ENCODE data around the gene SPAG8. TPM values are rescaled to one million over a fixed set of nuclear protein-coding genes. Genes with fewer than 3 reads are reported as not detected.

Gene SPAG8
- total RNA-seq, 1 donor from 2014 or later = 4.0 TPM

DNA sequence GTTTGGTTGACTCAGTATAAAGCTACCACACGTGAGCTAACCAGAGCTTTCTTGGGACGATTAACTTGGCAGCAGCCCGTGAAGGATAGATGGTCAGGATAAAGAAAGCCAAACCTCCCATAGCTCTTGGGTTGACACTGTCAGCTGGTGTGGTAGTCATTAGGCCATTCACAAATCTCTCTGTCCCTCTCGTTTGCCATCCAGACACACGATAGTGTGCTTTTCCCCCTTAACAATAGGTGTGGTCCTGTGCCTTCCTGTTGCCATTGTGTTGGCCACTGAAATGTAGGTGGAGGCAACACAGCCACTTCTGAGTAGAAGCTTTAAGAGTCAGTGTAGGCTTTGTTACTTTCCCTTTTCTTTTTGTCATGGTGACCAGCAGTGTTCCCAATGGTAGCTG, 46.4 kb upstream of the SPAG8 start:
- H3K27ac Mint-ChIP-seq = no peak overlapping the region
- H3K27me3 Mint-ChIP-seq = peaks cover 14% of the 10 kb centered on the region
- TF ChIP-seq, protein P1, sequence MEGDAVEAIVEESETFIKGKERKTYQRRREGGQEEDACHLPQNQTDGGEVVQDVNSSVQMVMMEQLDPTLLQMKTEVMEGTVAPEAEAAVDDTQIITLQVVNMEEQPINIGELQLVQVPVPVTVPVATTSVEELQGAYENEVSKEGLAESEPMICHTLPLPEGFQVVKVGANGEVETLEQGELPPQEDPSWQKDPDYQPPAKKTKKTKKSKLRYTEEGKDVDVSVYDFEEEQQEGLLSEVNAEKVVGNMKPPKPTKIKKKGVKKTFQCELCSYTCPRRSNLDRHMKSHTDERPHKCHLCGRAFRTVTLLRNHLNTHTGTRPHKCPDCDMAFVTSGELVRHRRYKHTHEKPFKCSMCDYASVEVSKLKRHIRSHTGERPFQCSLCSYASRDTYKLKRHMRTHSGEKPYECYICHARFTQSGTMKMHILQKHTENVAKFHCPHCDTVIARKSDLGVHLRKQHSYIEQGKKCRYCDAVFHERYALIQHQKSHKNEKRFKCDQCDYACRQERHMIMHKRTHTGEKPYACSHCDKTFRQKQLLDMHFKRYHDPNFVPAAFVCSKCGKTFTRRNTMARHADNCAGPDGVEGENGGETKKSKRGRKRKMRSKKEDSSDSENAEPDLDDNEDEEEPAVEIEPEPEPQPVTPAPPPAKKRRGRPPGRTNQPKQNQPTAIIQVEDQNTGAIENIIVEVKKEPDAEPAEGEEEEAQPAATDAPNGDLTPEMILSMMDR (IDR thresholded peaks at IDR 0.05) = no peak
- H3K4me1 Mint-ChIP-seq = peaks cover 3% of the 10 kb centered on the region
- no peak overlapping the region for H3K4me3 Mint-ChIP-seq
- intact Hi-C loops (cut with micrococcal nuclease) = no loop called here
- CTCF ChIA-PET = interaction anchor here (2.3 to 3.9 kb wide), 2 partner anchors 32 to 68 kb away, joined by 10 to 11 read pairs; no protein-coding TSS in a partner anchor
- ATAC-seq (ENCODE audit: low read depth) (no peak), DNase-seq (no peak)
- no peaks in the 10 kb centered on the region for H3K36me3 Mint-ChIP-seq (ENCODE audit: low read depth)
- POLR2A ChIA-PET = no interaction called here
- H3K9me3 Mint-ChIP-seq = no peaks in the 10 kb centered on the region

DNA sequence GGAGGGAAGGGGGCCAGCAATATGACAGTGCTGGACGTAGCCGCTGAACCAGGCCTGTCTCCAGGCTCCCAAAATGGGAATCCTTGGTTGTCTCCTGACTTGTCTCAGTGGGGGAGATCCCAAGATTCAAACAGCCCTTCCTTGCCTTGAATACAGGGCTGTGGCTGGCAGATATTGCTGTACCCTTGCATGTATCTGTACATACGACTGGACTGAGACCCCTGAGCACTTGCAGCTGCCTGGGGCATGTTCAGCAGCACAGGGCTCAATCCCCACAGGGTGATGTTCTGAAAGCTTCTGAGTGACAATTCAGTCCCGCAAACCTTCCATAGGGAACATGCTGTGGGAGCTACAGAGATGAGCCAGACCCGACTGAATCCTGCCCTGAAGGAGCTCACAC, 44.8 kb upstream of the SPAG8 start:
- H3K27ac Mint-ChIP-seq = no peak overlapping the region
- intact Hi-C loops (cut with micrococcal nuclease) = no loop called here
- POLR2A ChIA-PET = no interaction called here

DNA sequence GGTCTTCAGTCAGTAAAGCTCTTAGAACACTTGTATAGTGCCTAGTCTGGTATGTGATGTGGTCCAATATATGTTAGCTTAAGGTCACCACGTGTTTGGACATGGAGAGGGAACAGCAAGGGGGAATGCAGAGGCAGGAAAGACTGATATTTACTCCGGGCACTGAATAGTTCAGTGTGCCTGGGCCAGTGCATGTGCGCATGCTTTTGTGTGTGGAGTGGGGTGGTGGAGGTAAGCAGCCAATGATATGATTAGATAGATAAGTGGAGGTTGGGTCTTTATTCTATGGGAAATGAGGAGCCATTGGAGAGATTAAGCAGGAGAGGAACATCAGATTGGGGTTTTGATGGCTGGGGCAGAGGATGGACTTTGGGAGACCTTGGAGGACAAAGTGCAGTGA, 44.1 kb upstream of the SPAG8 start:
- DNase-seq (no peak), ATAC-seq (ENCODE audit: low read depth) (no peak)
- TF ChIP-seq, protein P1 (IDR thresholded peaks at IDR 0.05) = no peak
- H3K4me3 Mint-ChIP-seq = no peak overlapping the region
- intact Hi-C loops (cut with micrococcal nuclease) = no loop called here
- ChIA-PET POLR2A (no interaction called here), CTCF (interaction anchor here (1.4 to 3.9 kb wide), 3 partner anchors 26 to 66 kb away, joined by 3 to 10 read pairs (median 7); no protein-coding TSS in a partner anchor)
- peaks cover 3% of the 10 kb centered on the region for H3K27me3 Mint-ChIP-seq
- H3K4me1 Mint-ChIP-seq = peaks cover 3% of the 10 kb centered on the region
- no peaks in the 10 kb centered on the region for H3K9me3 Mint-ChIP-seq
- H3K36me3 Mint-ChIP-seq (ENCODE audit: low read depth) = no peaks in the 10 kb centered on the region
- no peak overlapping the region for H3K27ac Mint-ChIP-seq

More for the DNA sequence above, 44.8 kb upstream of the SPAG8 start:
- DNase-seq (no peak), ATAC-seq (ENCODE audit: low read depth) (no peak)
- Mint-ChIP-seq H3K4me1 (peaks cover 3% of the 10 kb centered on the region), H3K36me3 (ENCODE audit: low read depth) (no peaks in the 10 kb centered on the region), H3K4me3 (no peak overlapping the region), H3K27me3 (peaks cover 7% of the 10 kb centered on the region), H3K9me3 (no peaks in the 10 kb centered on the region)
- CTCF ChIA-PET = interaction anchor here (1.6 to 3.9 kb wide), 2 partner anchors 25 to 67 kb away, joined by 7 to 10 read pairs; no protein-coding TSS in a partner anchor
- TF ChIP-seq, protein P1 (IDR thresholded peaks at IDR 0.05) = no peak

DNA sequence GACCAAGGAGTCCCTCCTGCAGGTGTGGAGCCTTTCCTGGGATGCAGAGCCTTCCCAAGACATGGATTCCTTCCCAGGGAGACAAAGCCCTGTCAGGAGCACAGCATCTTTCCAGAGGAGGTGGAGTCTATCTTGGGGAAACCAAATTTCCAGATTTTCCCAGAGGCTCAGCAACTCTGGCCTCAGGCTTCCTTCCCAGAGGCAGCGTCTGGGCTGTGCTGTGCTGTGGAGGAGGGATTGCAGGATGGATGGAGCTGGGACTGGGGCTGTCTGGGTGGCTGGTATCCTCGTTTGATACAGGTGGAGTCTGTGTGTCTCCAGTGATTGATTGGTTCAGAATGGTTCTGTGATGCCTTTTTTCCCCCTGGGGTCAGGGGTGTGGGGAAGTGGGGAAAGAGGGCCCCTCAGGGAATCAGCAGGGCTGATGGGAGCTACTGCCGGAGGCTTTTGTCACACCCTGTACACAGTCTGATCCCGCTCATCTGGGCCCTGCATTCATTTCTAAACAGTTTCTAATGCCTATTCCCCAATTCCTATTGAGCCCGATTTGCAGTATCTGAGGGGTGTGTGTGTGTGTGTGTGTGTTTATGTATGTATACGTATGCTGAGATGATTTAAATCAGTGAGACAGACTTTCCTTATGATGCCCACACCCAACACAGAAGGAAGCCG, 42.2 kb upstream of the SPAG8 start:
- Mint-ChIP-seq H3K4me3 (no peak overlapping the region), H3K9me3 (no peaks in the 10 kb centered on the region), H3K36me3 (ENCODE audit: low read depth) (no peaks in the 10 kb centered on the region), H3K4me1 (peaks cover 6% of the 10 kb centered on the region), H3K27ac (no peak overlapping the region), H3K27me3 (no peaks in the 10 kb centered on the region)
- TF ChIP-seq, protein P1 (IDR thresholded peaks at IDR 0.05) = no peak
- ATAC-seq (ENCODE audit: low read depth) (no peak), DNase-seq (no peak)
- ChIA-PET POLR2A (no interaction called here), CTCF (no interaction called here)
- intact Hi-C loops (cut with micrococcal nuclease) = no loop called here

DNA sequence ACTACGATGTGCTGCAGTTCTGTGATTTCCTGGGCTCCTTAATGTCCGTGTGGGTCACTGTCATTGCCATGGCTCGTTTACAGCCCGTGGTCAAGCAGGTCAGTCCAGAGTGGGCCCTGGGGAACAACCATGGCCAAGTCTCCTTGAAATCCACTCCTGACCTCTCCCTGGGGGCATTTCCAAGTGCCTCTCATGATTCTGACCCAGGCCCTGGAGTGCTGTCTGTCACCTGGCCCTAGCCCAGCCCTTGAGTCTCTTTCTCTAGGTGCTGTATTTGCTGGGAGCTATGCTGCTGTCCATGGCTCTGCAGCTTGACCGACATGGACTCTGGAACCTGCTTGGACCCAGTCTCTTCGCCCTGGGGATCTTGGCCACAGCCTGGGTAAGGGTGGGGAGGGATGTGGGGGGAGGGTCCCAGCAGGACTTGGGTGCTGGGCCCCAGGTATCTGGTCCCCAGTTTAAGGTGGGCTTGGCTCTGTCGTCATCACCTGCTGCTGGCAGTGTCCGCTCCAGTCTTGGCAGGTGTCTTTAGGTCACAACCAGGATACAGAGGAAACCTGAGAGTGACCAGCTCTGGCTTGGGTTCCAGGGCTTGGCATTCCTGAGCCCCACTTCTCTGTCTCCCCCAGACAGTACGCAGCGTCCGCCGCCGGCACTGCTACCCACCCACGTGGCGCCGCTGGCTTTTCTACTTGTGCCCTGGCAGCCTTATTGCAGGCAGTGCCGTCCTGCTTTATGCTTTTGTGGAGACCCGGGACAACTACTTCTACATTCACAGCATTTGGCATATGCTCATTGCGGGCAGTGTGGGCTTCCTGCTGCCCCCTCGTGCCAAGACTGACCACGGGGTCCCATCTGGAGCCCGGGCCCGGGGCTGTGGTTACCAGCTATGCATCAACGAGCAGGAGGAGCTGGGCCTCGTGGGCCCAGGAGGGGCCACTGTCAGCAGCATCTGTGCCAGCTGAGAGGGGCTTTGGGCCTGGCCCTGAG, 41.1 kb upstream of the SPAG8 start:
- Mint-ChIP-seq H3K27ac (no peak overlapping the region), H3K9me3 (no peaks in the 10 kb centered on the region), H3K4me3 (no peak overlapping the region), H3K36me3 (ENCODE audit: low read depth) (no peaks in the 10 kb centered on the region), H3K27me3 (no peaks in the 10 kb centered on the region), H3K4me1 (peaks cover 11% of the 10 kb centered on the region)
- ChIA-PET CTCF (no interaction called here), POLR2A (no interaction called here)
- intact Hi-C loops (cut with micrococcal nuclease) = no loop called here
- ATAC-seq (ENCODE audit: low read depth) (no peak), DNase-seq (no peak)
- TF ChIP-seq, protein P1 (IDR thresholded peaks at IDR 0.05) = no peak
